HepG2 (cell line): Measurements from ENCODE around the gene MYO9A. TPM values are rescaled to one million over a fixed set of nuclear protein-coding genes. Genes with fewer than 3 reads are reported as not detected.

Experiments used
- ARNT ChIP-seq: fragments of 450-650 bp; IDR thresholded peaks from 2 replicates; pipeline ENCODE4 v1.6.1; 2017
- ATF5 ChIP-seq: sonication (generic); formaldehyde crosslinking; IDR thresholded peaks from 2 replicates; pipeline ENCODE4 v1.4.0; 2020; ENCODE audit warnings: mild to moderate bottlenecking, low read depth, missing genetic modification reagents
- CBX5 ChIP-seq: sonication (generic); formaldehyde crosslinking; IDR thresholded peaks from 2 replicates; pipeline ENCODE4 v1.4.0; 2020; ENCODE audit warnings: missing genetic modification reagents, borderline replicate concordance
- DBP ChIP-seq: sonication (generic); formaldehyde crosslinking; IDR thresholded peaks from 2 replicates; pipeline ENCODE4 v1.4.0; 2020; ENCODE audit warnings: missing genetic modification reagents; ENCODE audit errors: not compliant biosample characterization
- FOXP1 ChIP-seq, 2 experiments: fragments of 450-650 bp in 1 of 2; IDR thresholded peaks; 2 replicates each; pipeline ENCODE4 v1.6.1; 2017 to 2018; ENCODE audit warnings: antibody characterized with exemption in 1 of 2
- HHEX ChIP-seq: IDR thresholded peaks from 2 replicates; pipeline ENCODE4 v1.6.1; 2016; ENCODE audit warnings: control low read depth
- HMG20B ChIP-seq: conservative IDR thresholded peaks from 2 replicates; pipeline ENCODE4 v1.6.1; 2016; ENCODE audit warnings: missing genetic modification reagents, missing compliant biosample characterization
- HNF4A ChIP-seq: sonication (generic); formaldehyde crosslinking; IDR thresholded peaks from 2 replicates; pipeline ENCODE4 v1.4.0; 2020; ENCODE audit warnings: missing genetic modification reagents
- MIER2 ChIP-seq: IDR thresholded peaks from 2 replicates; pipeline ENCODE4 v1.6.1; 2016; ENCODE audit warnings: missing biosample characterization, missing genetic modification reagents
- MXI1 ChIP-seq: IDR thresholded peaks from 3 replicates; pipeline ENCODE4 v1.6.1; 2012; ENCODE audit warnings: low read depth, low read length, inconsistent platforms, borderline replicate concordance
- MZF1 ChIP-seq: sonication (generic); formaldehyde crosslinking; IDR thresholded peaks from 2 replicates; pipeline ENCODE4 v1.8.1; 2023; ENCODE audit warnings: mild to moderate bottlenecking, missing genetic modification reagents, borderline replicate concordance
- NBN ChIP-seq: fragments of 450-650 bp; conservative IDR thresholded peaks from 2 replicates; pipeline ENCODE4 v1.6.1; 2017
- NPAS2 ChIP-seq: sonication (generic); formaldehyde crosslinking; IDR thresholded peaks from 2 replicates; pipeline ENCODE4 v1.8.0; 2022; ENCODE audit warnings: mild to moderate bottlenecking, missing genetic modification reagents, borderline replicate concordance
- PAF1 ChIP-seq: IDR thresholded peaks from 2 replicates; pipeline ENCODE4 v1.6.1; 2016; ENCODE audit warnings: missing genetic modification reagents, missing compliant biosample characterization
- PLRG1 ChIP-seq: fragments of 450-650 bp; conservative IDR thresholded peaks from 2 replicates; pipeline ENCODE4 v1.6.1; 2016
- SATB2 ChIP-seq: sonication (generic); formaldehyde crosslinking; IDR thresholded peaks from 2 replicates; pipeline ENCODE4 v1.5.0; 2020; ENCODE audit warnings: missing genetic modification reagents
- SETDB1 ChIP-seq: sonication (generic); formaldehyde crosslinking; IDR thresholded peaks from 2 replicates; pipeline ENCODE4 v1.5.1; 2020; ENCODE audit warnings: missing genetic modification reagents, mild to moderate bottlenecking, borderline replicate concordance
- SNAPC4 ChIP-seq: sonication (generic); formaldehyde crosslinking; IDR thresholded peaks from 2 replicates; pipeline ENCODE4 v1.4.0; 2020; ENCODE audit warnings: mild to moderate bottlenecking, missing genetic modification reagents
- SRSF4 ChIP-seq: fragments of 200-400 bp; formaldehyde crosslinking; IDR thresholded peaks from one replicate; pipeline ENCODE4 v1.6.1; 2018; ENCODE audit warnings: mild to moderate bottlenecking, low read depth, low read length, moderate library complexity; ENCODE audit not compliant: poor library complexity, severe bottlenecking
- TBX3 ChIP-seq: fragments of 450-650 bp; IDR thresholded peaks from 2 replicates; pipeline ENCODE4 v1.6.1; 2017; ENCODE audit warnings: antibody characterized with exemption, mild to moderate bottlenecking, inconsistent platforms, borderline replicate concordance
- TERF1 ChIP-seq: sonication (generic); formaldehyde crosslinking; IDR thresholded peaks from 2 replicates; pipeline ENCODE4 v1.8.0; 2022; ENCODE audit warnings: mild to moderate bottlenecking, missing genetic modification reagents, moderate library complexity
- YY1 ChIP-seq: IDR thresholded peaks from 2 replicates; pipeline ENCODE4 v1.6.1; 2011; ENCODE audit warnings: low read length, low read depth, moderate library complexity, mild to moderate bottlenecking; ENCODE audit not compliant: insufficient read depth, insufficient replicate concordance
- ZNF160 ChIP-seq: sonication (generic); formaldehyde crosslinking; IDR thresholded peaks from 2 replicates; pipeline ENCODE4 v1.8.0; 2022; ENCODE audit warnings: mild to moderate bottlenecking, inconsistent platforms, missing genetic modification reagents
- ZNF589 ChIP-seq: sonication (generic); formaldehyde crosslinking; conservative IDR thresholded peaks from 2 replicates; pipeline ENCODE4 v1.8.0; 2022; ENCODE audit warnings: mild to moderate bottlenecking, moderate library complexity, missing genetic modification reagents
- ZNF644 ChIP-seq: IDR thresholded peaks from 2 replicates; pipeline ENCODE4 v1.6.1; 2016; ENCODE audit warnings: low read depth
- ZNF737 ChIP-seq: sonication (generic); formaldehyde crosslinking; IDR thresholded peaks from 2 replicates; pipeline ENCODE4 v1.5.0; 2020; ENCODE audit warnings: missing genetic modification reagents, mild to moderate bottlenecking, borderline replicate concordance
- polyA plus RNA-seq, 8 experiments: library from polyadenylated mRNA; depleted of rRNA in 3 of 8; stranded (reverse) in 7 of 8; unstranded in 1 of 8; fragments of >200 nt; fragmentation: Illumina TruSeq in 4 of 8; extraction: Trizol in 4 of 8; gene quantifications; 2 replicates each; pipeline versions ENCODE4 v1.2.1 to v1.2.3, GENCODE V29; 2011 to 2016; ENCODE audit warnings: low read depth in 4 of 8, missing spikeins in 1 of 8, mixed read lengths in 1 of 8; ENCODE audit not compliant: insufficient read depth in 1 of 8
- total RNA-seq, 5 experiments: library from RNA; depleted of rRNA; stranded (reverse); fragments of >200 nt; fragmentation: Illumina TruSeq; extraction: Trizol; gene quantifications; 2 replicates each; pipeline ENCODE4 v1.2.3, GENCODE V29; 2016; ENCODE audit warnings: low read depth in 1 of 5

Gene MYO9A
- total and polyA plus RNA-seq, 2 of the 13 experiments (the other 11 are each of a cell fraction or from before 2014, with no cell fraction given), result 4.8 to 15.3 TPM

- TF ChIP-seq NBN, result no peak
- no peak for TF ChIP-seq SETDB1 (CRISPR knock-in tag)
- no peak for TF ChIP-seq SRSF4
- no peak for TF ChIP-seq NPAS2
- TF ChIP-seq SATB2 (CRISPR knock-in tag), result no peak
- TF ChIP-seq FOXP1 (IDR thresholded peaks at IDR 0.05), result no peak
- no peak for TF ChIP-seq FOXP1 (CRISPR knock-in tag; IDR thresholded peaks at IDR 0.05)
- TF ChIP-seq PAF1 (CRISPR knock-in tag), result no peak
- no peak for TF ChIP-seq HMG20B (CRISPR knock-in tag)
- no peak for TF ChIP-seq DBP (CRISPR knock-in tag)
- no peak for TF ChIP-seq ZNF160 (CRISPR knock-in tag)
- no peak for TF ChIP-seq TERF1
- no peak for TF ChIP-seq MIER2 (CRISPR knock-in tag)
- TF ChIP-seq MZF1 (CRISPR knock-in tag), result no peak
- TF ChIP-seq ZNF644 (CRISPR knock-in tag), result no peak
- TF ChIP-seq ZNF589 (CRISPR knock-in tag), result no peak
- no peak for TF ChIP-seq ATF5 (CRISPR knock-in tag)
- TF ChIP-seq CBX5, result no peak
- no peak for TF ChIP-seq HNF4A (CRISPR knock-in tag)
- TF ChIP-seq HHEX, result no peak
- TF ChIP-seq MXI1, result no peak
- TF ChIP-seq ZNF737, result no peak
- TF ChIP-seq ARNT, result no peak
- no peak for TF ChIP-seq TBX3
- no peak for TF ChIP-seq PLRG1
- no peak for TF ChIP-seq YY1
- TF ChIP-seq SNAPC4, result 0 out of 2 replicates have a peak, but pooled peaks have one; percentile 78
Observed at GRCh38 chr15:72117486-72118016, 399 bp downstream of the MYO9A start (continued).
